ENCODE data around the gene ITGA2. TPM values are rescaled to one million over a fixed set of nuclear protein-coding genes. Genes with fewer than 3 reads are reported as not detected.

Gene ITGA2
- total and polyA plus RNA-seq, 9 of the 15 experiments (the other 6 are each of a cell fraction or from before 2014, with no cell fraction given) = 0.01 to 0.09 (median 0.03) TPM; not detected in 5

- H3K4me2 ChIP-seq (ENCODE audit: insufficient read depth, low read length) = no peak overlapping the region
- no TSS peak for BruUV-seq (replicated peaks)
- H3K27me3 ChIP-seq (ENCODE audit: control insufficient read depth in 2 of 2, insufficient read depth in 2 of 2, low read length in 2 of 2) = no peaks in the 10 kb centered on the region
- no peak overlapping the region for H3K9ac ChIP-seq (ENCODE audit: insufficient read depth in 1 of 2, low read depth in 2 of 2, low read length in 2 of 2)
- FAIRE-seq (no peak), ATAC-seq (no peak), DNase-seq (ENCODE audit: extremely low read depth in 1 of 4, low spot score in 3 of 4) (no peak)
- no peaks in the 10 kb centered on the region for H3K36me3 ChIP-seq (ENCODE audit: control insufficient read depth, insufficient read depth, low read length)
- H3K79me2 ChIP-seq (ENCODE audit: control insufficient read depth, insufficient read depth, low read length) = no peaks in the 10 kb centered on the region
- in situ Hi-C loops (cut with MboI) = no loop called here
- H3K4me1 ChIP-seq (replicated peaks in 1 of 2; ENCODE audit: control insufficient read depth in 2 of 2, insufficient read depth in 2 of 2, low read length in 2 of 2) = no peaks in the 10 kb centered on the region
- H3K9me3 ChIP-seq (replicated peaks; ENCODE audit: control insufficient read depth, insufficient read depth, low read depth, low read length) = no peaks in the 10 kb centered on the region
- H3K9me1 ChIP-seq (ENCODE audit: control insufficient read depth, insufficient read depth, low read length) = no peaks in the 10 kb centered on the region
- H3K27ac ChIP-seq (ENCODE audit: extremely low read depth, low read depth, low read length) = no peak overlapping the region
- POLR2A ChIA-PET = no interaction called here
- 0% methylated on average over 2 of the region's 2 CpGs for WGBS (ENCODE audit: insufficient coverage, low coverage, missing lambda C conversion rate)
- CTCF ChIA-PET (ENCODE audit: low intra/inter-chr PET ratio) = no interaction called here
- no peak overlapping the region for H2AFZ ChIP-seq (ENCODE audit: low read depth, low read length)
- H3K4me3 ChIP-seq = no peak overlapping the region
- H4K20me1 ChIP-seq (replicated peaks; ENCODE audit: control insufficient read depth, insufficient read depth, low read length) = no peaks in the 10 kb centered on the region
- TF ChIP-seq CBFB (CRISPR knock-in tag; IDR thresholded peaks at IDR 0.05) (no peak), DDX20 (tag; IDR thresholded peaks at IDR 0.05; ENCODE audit: low read depth) (no peak), C11orf30 (IDR thresholded peaks at IDR 0.05; ENCODE audit: low read depth) (no peak), ZNF395 (CRISPR knock-in tag; IDR thresholded peaks at IDR 0.05) (no peak), HMGN3 (IDR thresholded peaks at IDR 0.05; ENCODE audit: borderline replicate concordance, extremely low read depth, insufficient read length, low read depth, low read length) (no peak), ZBED1 (IDR thresholded peaks at IDR 0.05) (no peak), MTA2 (IDR thresholded peaks at IDR 0.05; ENCODE audit: low read depth) (no peak), CC2D1A (IDR thresholded peaks at IDR 0.05) (no peak), IRF2 (CRISPR knock-in tag; IDR thresholded peaks at IDR 0.05) (no peak), MCM5 (IDR thresholded peaks at IDR 0.05; ENCODE audit: low read depth) (no peak), PYGO2 (tag; IDR thresholded peaks at IDR 0.05) (no peak), ZNF668 (CRISPR knock-in tag; IDR thresholded peaks at IDR 0.05) (no peak), CHD2 (IDR thresholded peaks at IDR 0.05; ENCODE audit: low read depth, low read length) (no peak)
- intact Hi-C loops (cut with micrococcal nuclease) = no loop called here
Observed at GRCh38 chr5:52961274-52961681, 27.9 kb upstream of the ITGA2 start.

Measured in K562 (cell line).